Activated T-cell treated with anti-CD3 and anti-CD28 coated beads for 1 hour (primary cell): ENCODE data around the gene ZNF316.
"Not testable (repeated sequence)": the region's sequence is repeated elsewhere in the genome, so short reads cannot be mapped to it uniquely, and the experiment has no call there.

Experiments
- DNase-seq: peaks from one replicate; pipeline ENCODE4 v3.0.0-alpha.2; 2020; ENCODE audit warnings: low read depth

ZNF316 gene

GRCh38 chr7:6621195-6622133 lies 15.7 kb upstream of the ZNF316 start:
- DNase-seq = no peak

- DNase-seq = no peak
These were observed 14.9 kb upstream of the ZNF316 start for GRCh38 chr7:6622134-6622710.

- DNase-seq = no peak
These were observed 13.4 kb upstream of the ZNF316 start for GRCh38 chr7:6623589-6624245.

- DNase-seq = no peak
These were observed 12.9 kb upstream of the ZNF316 start for GRCh38 chr7:6624246-6624611.

GRCh38 chr7:6628045-6628444 lies 9.1 kb upstream of the ZNF316 start:
- no peak for DNase-seq

- DNase-seq = no peak
These were observed 6.9 kb upstream of the ZNF316 start for GRCh38 chr7:6630007-6630849.

GRCh38 chr7:6631605-6632004 lies 5.5 kb upstream of the ZNF316 start:
- no peak for DNase-seq

GRCh38 chr7:6634021-6634420 lies 3.1 kb upstream of the ZNF316 start:
- DNase-seq = no peak

- not testable (repeated sequence) for DNase-seq
These were observed 2.1 kb upstream of the ZNF316 start for GRCh38 chr7:6634971-6635370.

- peak; percentile 47 for DNase-seq
These were observed 569 bp downstream of the ZNF316 start for GRCh38 chr7:6637544-6638229.

GRCh38 chr7:6639032-6639431 lies 1.9 kb downstream of the ZNF316 start:
- DNase-seq = no peak

GRCh38 chr7:6639627-6640026 lies 2.5 kb downstream of the ZNF316 start:
- DNase-seq = no peak

GRCh38 chr7:6640246-6640721 lies 3.2 kb downstream of the ZNF316 start:
- no peak for DNase-seq

GRCh38 chr7:6641305-6642035 lies 4.4 kb downstream of the ZNF316 start:
- DNase-seq = no peak

GRCh38 chr7:6642239-6642839 lies 5.2 kb downstream of the ZNF316 start:
- no peak for DNase-seq

- no peak for DNase-seq
These were observed 5.9 kb downstream of the ZNF316 start for GRCh38 chr7:6642861-6643640.

GRCh38 chr7:6643915-6644625 lies 7.0 kb downstream of the ZNF316 start:
- DNase-seq = no peak

GRCh38 chr7:6644728-6645127 lies 7.6 kb downstream of the ZNF316 start:
- no peak for DNase-seq

GRCh38 chr7:6646465-6646864 lies 9.3 kb downstream of the ZNF316 start:
- DNase-seq = no peak
